Karpas-422 (cell line): ENCODE data around the gene CRYGN. TPM values are rescaled to one million over a fixed set of nuclear protein-coding genes. Genes with fewer than 3 reads are reported as not detected.

ENCODE experiments used
- DNase-seq: peaks from one replicate; pipeline ENCODE4 v3.0.0-alpha.2; 2015
- H2AFZ ChIP-seq: fragments of 200-600 bp; sonication (generic); 2 replicates; pipeline ENCODE4 v1.6.1; 2014; ENCODE audit warnings: antibody characterized with exemption, low read length, mixed read lengths
- H3K27ac ChIP-seq: fragments of 200-600 bp; sonication (generic); 2 replicates; pipeline ENCODE4 v1.5.1; 2014; ENCODE audit warnings: mild to moderate bottlenecking, low read length, moderate library complexity
- H3K27me3 ChIP-seq: fragments of 200-600 bp; sonication (generic); 2 replicates; pipeline ENCODE4 v1.6.1; 2014; ENCODE audit warnings: low read length, mixed read lengths
- H3K36me3 ChIP-seq: fragments of 200-600 bp; sonication (generic); 2 replicates; pipeline ENCODE4 v1.6.1; 2014; ENCODE audit warnings: low read length, mixed read lengths; ENCODE audit not compliant: insufficient read depth
- H3K4me1 ChIP-seq: fragments of 200-600 bp; sonication (generic); 2 replicates; pipeline ENCODE4 v1.6.1; 2014; ENCODE audit warnings: mild to moderate bottlenecking, low read length, mixed read lengths
- H3K4me2 ChIP-seq: fragments of 200-600 bp; sonication (generic); 2 replicates; pipeline ENCODE4 v1.6.1; 2014; ENCODE audit warnings: low read length, low read depth, mild to moderate bottlenecking; ENCODE audit not compliant: poor library complexity, severe bottlenecking
- H3K4me3 ChIP-seq: fragments of 200-600 bp; sonication (generic); 2 replicates; pipeline ENCODE4 v1.5.1; 2014; ENCODE audit warnings: mild to moderate bottlenecking, antibody characterized with exemption, low read length, mixed read lengths
- H3K79me2 ChIP-seq: fragments of 200-600 bp; sonication (generic); 2 replicates; pipeline ENCODE4 v1.6.1; 2014; ENCODE audit warnings: mild to moderate bottlenecking, low read length, mixed read lengths
- H3K9ac ChIP-seq: fragments of 200-600 bp; sonication (generic); 2 replicates; pipeline ENCODE4 v1.6.0; 2014; ENCODE audit warnings: low read length
- H3K9me2 ChIP-seq: fragments of 200-600 bp; sonication (generic), shearing (Covaris generic); replicated peaks from 2 replicates; pipeline ENCODE4 v1.6.0; 2014; ENCODE audit warnings: mild to moderate bottlenecking, low read length, moderate library complexity; ENCODE audit not compliant: insufficient read depth
- H3K9me3 ChIP-seq: fragments of 300-700, 200-600 bp; sonication (generic); 2 replicates; pipeline ENCODE4 v1.6.1; 2014; ENCODE audit warnings: low read length, mixed read lengths
- H4K20me1 ChIP-seq: fragments of 200-600 bp; sonication (generic); 2 replicates; pipeline ENCODE4 v1.6.1; 2014; ENCODE audit warnings: mild to moderate bottlenecking, antibody characterized with exemption, low read length, low read depth; ENCODE audit not compliant: insufficient read depth
- total RNA-seq: library from RNA; depleted of rRNA; stranded (reverse); fragments of >200 nt; shearing (Covaris generic); gene quantifications from 2 replicates; pipeline ENCODE4 v1.2.3, GENCODE V29; 2014; ENCODE audit warnings: low replicate concordance

The CRYGN gene
- total RNA-seq, 1 experiment from 2014 or later: not detected

DNA sequence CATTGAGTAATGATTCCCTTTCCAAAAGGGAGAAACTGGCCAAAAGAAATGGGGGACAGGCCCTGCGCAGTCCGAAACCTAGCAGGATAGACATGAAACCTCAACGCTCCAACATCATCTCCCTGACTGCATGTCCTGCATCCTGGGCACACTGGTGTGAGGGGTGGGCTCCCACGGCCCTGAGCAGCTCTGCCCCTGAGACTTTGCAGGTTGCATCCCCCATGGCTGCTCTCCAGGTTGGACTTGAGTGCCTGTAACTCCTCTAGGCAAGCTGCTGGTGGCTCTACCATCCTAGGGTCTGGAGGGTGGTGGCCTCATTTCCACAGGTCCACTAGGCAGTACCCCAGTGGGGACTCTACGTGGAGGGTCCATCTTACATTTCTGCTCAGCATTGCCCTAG, 16.3 kb upstream of the CRYGN start:
- Histone ChIP-seq H3K27me3 (no peaks in the 10 kb centered on the region), H3K4me2 (no peak overlapping the region), H3K4me3 (no peak overlapping the region), H3K9me2 (no peaks in the 10 kb centered on the region), H2AFZ (no peak overlapping the region), H3K9ac (no peak overlapping the region), H4K20me1 (0 out of 2 replicates have a peak, but pooled peaks cover 3% of the 10 kb centered on the region), H3K9me3 (no peaks in the 10 kb centered on the region), H3K36me3 (no peaks in the 10 kb centered on the region), H3K27ac (no peak overlapping the region), H3K79me2 (no peaks in the 10 kb centered on the region), H3K4me1 (no peaks in the 10 kb centered on the region)
- DNase-seq: no peak

DNA sequence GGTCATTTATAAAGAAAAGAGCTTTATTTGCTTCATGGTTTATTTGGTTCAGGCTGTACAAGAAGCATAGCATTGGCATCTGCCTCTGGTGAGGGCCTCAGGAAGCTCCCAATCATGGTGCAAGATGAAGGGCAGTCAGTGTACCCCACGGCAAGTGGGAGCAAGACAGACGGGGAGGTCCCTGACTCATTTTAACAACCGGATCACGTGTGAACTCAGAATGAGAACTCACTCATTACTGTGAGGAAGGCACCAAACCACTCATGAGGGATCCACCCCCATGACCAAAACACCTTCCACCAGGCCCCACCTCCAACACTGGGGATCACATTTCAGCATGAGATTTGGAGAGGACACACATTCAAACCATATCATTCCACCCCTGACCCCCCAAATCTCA, 15.7 kb upstream of the CRYGN start:
- Histone ChIP-seq H3K4me2 (no peak overlapping the region), H3K36me3 (no peaks in the 10 kb centered on the region), H2AFZ (no peak overlapping the region), H3K4me3 (no peak overlapping the region), H4K20me1 (0 out of 2 replicates have a peak, but pooled peaks cover 3% of the 10 kb centered on the region), H3K79me2 (no peaks in the 10 kb centered on the region), H3K4me1 (no peaks in the 10 kb centered on the region), H3K9me2 (no peaks in the 10 kb centered on the region), H3K27ac (no peak overlapping the region), H3K9me3 (no peaks in the 10 kb centered on the region), H3K9ac (no peak overlapping the region), H3K27me3 (no peaks in the 10 kb centered on the region)
- no peak for DNase-seq

DNA sequence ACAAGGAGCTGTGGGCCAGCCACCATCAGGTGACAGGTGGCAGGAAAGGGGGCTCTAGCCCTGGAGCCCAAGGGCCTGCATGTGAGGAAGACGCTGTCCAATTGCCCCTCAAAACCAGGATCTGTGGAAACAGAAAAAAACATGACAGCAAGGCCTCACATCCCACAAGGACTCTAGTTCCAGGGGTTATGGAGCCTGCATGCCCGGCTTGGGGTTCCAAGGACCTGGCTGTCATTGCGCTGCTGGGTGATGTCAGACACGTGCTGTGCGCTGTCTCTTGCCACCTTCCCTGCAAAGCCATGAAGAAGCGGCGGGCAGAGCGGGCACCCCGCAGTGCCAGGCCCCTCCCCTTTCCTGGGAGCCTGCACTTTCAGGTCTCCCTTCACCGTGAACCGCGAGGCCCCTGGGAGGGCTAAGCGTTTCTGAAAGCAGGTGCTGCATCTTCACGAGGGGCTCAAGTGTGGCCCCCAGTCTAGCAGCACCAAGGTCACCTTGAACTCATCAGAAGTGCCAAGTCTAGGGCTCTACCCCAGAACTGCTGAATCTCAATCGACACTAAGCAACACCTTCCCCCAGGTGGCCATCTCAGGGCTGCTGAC, 15.1 kb upstream of the CRYGN start:
- no peak overlapping the region for H3K4me2 ChIP-seq
- no peak overlapping the region for H3K9ac ChIP-seq
- H3K9me2 ChIP-seq: no peaks in the 10 kb centered on the region
- no peak for DNase-seq
- no peaks in the 10 kb centered on the region for H3K9me3 ChIP-seq
- no peak overlapping the region for H3K4me3 ChIP-seq
- H3K27ac ChIP-seq: no peak overlapping the region
- no peaks in the 10 kb centered on the region for H3K4me1 ChIP-seq
- H2AFZ ChIP-seq: no peak overlapping the region
- 0 out of 2 replicates have a peak, but pooled peaks cover 3% of the 10 kb centered on the region for H4K20me1 ChIP-seq
- H3K79me2 ChIP-seq: no peaks in the 10 kb centered on the region
- no peaks in the 10 kb centered on the region for H3K36me3 ChIP-seq
- H3K27me3 ChIP-seq: no peaks in the 10 kb centered on the region

DNA sequence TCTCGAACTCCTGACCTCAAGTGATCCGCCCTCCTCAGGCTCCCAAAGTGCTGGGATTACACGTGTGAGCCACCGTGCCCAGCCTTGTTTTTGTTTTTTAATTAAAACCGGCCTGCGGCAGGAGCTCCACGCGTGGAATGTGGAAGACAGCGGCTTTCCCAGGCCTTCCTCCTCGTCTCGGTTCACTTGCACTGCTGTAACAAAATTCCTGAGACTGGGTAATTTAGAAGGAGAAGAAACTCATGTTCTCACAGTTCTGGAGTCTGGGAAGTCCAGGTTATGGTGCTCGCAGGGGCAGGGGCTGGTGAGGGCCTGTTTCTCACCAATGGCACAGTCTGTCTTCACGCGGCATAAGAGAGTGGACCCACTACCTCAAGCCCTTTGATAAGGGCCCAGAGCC, 14.4 kb upstream of the CRYGN start:
- no peak overlapping the region for H3K9ac ChIP-seq
- no peak overlapping the region for H3K27ac ChIP-seq
- 0 out of 2 replicates have a peak, but pooled peaks cover 3% of the 10 kb centered on the region for H4K20me1 ChIP-seq
- no peaks in the 10 kb centered on the region for H3K9me3 ChIP-seq
- no peaks in the 10 kb centered on the region for H3K4me1 ChIP-seq
- H3K4me2 ChIP-seq: no peak overlapping the region
- no peaks in the 10 kb centered on the region for H3K27me3 ChIP-seq
- H3K36me3 ChIP-seq: no peaks in the 10 kb centered on the region
- no peaks in the 10 kb centered on the region for H3K9me2 ChIP-seq
- no peak overlapping the region for H3K4me3 ChIP-seq
- no peak overlapping the region for H2AFZ ChIP-seq
- H3K79me2 ChIP-seq: no peaks in the 10 kb centered on the region
- DNase-seq: no peak

DNA sequence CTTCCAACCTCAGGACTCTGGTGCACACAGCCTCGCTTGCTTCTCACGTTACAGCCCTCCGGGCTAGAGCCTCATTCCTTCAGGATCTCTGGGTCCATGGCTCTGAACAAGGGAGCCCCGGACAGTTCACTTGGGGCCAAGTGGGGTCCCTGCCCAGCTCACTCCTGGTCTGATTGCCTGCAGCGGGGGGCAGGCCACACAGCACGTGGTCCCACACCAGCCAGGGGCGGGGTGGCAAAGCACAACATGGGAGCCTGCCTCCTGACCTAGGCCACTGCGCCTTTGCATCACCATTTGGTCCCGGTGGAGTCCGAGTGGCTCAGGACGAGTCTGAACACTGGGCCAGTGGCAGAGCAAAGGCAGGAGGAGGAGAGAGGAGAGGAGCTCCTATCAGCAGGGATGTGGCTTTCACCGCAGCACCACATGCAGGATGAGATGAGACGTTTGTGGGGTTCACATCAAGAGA, 13.4 kb upstream of the CRYGN start:
- Histone ChIP-seq H3K4me2 (no peak overlapping the region), H3K9ac (no peak overlapping the region), H3K27ac (no peak overlapping the region), H3K27me3 (no peaks in the 10 kb centered on the region), H3K4me1 (no peaks in the 10 kb centered on the region), H4K20me1 (0 out of 2 replicates have a peak, but pooled peaks cover 3% of the 10 kb centered on the region), H3K79me2 (no peaks in the 10 kb centered on the region), H3K4me3 (no peak overlapping the region), H2AFZ (no peak overlapping the region), H3K9me3 (no peaks in the 10 kb centered on the region), H3K9me2 (no peaks in the 10 kb centered on the region), H3K36me3 (no peaks in the 10 kb centered on the region)
- DNase-seq: no peak

DNA sequence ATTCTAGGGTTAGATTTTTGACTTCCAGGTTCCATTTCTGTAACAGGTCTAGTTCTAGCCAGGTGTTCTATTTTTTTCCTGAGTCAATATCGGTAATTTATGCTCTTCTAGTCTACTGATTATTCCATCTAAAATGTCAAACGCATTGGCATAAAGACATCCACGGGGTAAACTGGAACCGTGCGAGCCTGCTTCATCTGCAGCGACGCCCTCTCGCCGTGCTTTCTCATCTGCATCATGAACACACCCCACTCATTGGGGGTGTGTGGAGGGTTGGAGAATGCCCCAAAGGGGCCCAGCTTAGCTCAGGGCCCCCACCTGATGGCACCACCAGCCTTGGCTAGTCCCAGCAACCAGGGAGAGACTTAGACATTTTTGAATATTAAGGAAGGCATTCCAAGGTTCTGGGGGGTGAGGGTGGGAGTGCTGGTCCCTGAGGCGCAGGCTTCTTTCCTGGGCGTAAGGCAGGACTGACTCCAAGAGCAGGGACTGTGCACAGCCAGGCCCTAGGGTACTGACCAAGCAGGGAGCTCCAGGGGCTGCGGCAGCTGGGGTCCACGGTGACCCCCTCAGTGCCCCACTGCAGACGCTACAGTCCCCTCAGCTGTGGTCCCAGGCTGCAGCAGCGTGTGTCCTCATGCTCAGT, 12.9 kb upstream of the CRYGN start:
- H3K27me3 ChIP-seq: no peaks in the 10 kb centered on the region

DNA sequence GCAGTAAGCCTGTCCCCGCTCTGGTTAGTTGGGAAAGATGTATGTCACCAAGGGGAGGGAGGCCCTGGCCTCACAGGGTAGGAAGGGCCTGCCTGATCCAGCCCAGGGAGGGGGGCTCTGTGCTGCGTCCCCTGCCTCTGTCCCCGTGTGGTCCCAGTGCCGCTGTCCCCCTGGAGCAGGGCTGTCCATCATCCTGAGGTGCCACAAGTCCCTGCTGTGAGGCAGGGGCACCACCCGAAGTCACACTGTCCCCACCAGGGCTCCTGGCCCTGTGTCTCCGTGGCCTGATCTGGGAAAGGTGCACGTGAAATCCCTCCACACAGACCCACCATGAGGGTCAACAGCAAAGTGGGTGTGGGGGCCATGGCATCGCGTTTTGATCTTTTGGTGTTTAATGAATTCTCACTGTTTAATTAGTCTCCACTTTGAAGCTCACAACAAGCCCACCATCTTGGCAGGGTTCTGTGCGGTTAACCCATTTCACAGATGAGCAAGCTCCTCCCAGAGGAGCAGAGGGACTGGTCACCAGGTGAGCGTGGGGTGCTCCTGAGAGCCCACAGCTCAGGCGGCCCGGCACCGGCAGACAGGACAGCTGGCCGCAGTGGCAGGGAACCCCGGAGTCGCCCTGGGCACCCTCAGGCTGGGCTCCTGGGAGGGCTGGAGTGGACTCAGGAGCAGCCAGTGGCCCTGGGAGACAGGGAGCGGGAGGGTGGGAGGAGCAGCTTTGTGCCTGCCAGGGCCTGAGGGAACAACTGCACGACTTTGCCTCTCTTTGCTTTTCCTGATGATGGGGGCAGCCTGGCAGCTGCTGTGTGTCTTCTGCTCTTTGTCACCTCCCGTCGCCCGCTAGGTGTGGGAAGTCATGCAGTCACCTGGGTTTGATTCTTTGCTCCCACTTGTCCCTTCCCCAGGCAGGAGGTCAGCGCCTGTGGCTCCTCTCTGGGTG, 12.0 kb upstream of the CRYGN start:
- Histone ChIP-seq H3K36me3 (no peaks in the 10 kb centered on the region), H3K27ac (no peak overlapping the region), H3K9ac (no peak overlapping the region), H3K4me3 (no peak overlapping the region), H3K27me3 (no peaks in the 10 kb centered on the region), H3K9me3 (no peaks in the 10 kb centered on the region), H3K4me1 (no peaks in the 10 kb centered on the region), H3K79me2 (no peaks in the 10 kb centered on the region), H2AFZ (no peak overlapping the region), H3K4me2 (no peak overlapping the region), H4K20me1 (0 out of 2 replicates have a peak, but pooled peaks cover 3% of the 10 kb centered on the region), H3K9me2 (no peaks in the 10 kb centered on the region)
- no peak for DNase-seq

More for the DNA sequence above, 12.9 kb upstream of the CRYGN start:
- Histone ChIP-seq H3K36me3 (no peaks in the 10 kb centered on the region), H3K4me1 (no peaks in the 10 kb centered on the region), H3K79me2 (no peaks in the 10 kb centered on the region), H3K9me2 (no peaks in the 10 kb centered on the region), H3K9me3 (no peaks in the 10 kb centered on the region), H3K4me2 (no peak overlapping the region), H3K9ac (no peak overlapping the region), H2AFZ (no peak overlapping the region), H3K4me3 (no peak overlapping the region), H4K20me1 (0 out of 2 replicates have a peak, but pooled peaks cover 3% of the 10 kb centered on the region), H3K27ac (no peak overlapping the region)
- DNase-seq: no peak

DNA sequence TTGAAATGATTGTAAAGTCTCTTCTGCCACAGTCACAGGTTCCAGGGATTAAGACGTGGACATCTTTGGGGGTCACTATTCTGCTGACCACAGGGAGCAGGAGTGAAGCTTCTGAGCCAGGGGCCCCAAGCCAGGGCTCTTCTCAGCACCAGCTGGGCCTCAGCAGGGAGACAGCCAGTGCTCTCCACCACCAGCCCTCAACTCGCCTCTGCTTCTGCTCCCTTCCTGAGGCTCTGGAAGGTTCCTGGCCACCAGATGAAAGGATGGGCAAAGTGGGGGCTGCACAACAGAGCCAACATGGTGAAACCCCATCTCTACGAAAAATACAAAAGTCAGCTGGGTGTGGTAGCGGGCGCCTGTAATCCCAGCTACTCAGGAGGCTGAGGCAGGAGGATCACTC, 11.2 kb upstream of the CRYGN start:
- no peak overlapping the region for H2AFZ ChIP-seq
- H3K4me1 ChIP-seq: no peaks in the 10 kb centered on the region
- H3K9me2 ChIP-seq: no peaks in the 10 kb centered on the region
- H3K27ac ChIP-seq: no peak overlapping the region
- H3K4me2 ChIP-seq: no peak overlapping the region
- H3K79me2 ChIP-seq: no peaks in the 10 kb centered on the region
- no peak overlapping the region for H3K9ac ChIP-seq
- no peak for DNase-seq
- 0 out of 2 replicates have a peak, but pooled peaks cover 2% of the 10 kb centered on the region for H4K20me1 ChIP-seq
- H3K4me3 ChIP-seq: no peak overlapping the region
- H3K36me3 ChIP-seq: no peaks in the 10 kb centered on the region
- H3K27me3 ChIP-seq: no peaks in the 10 kb centered on the region
- H3K9me3 ChIP-seq: no peaks in the 10 kb centered on the region
